GM19467 (cell line): ENCODE measurements around the gene CTRB1.

Source experiments
- ATAC-seq: cut with Tn5 transposase; IDR thresholded peaks from one replicate; pipeline ENCODE4 v1.9.1; 2021; ENCODE audit warnings: mild to moderate bottlenecking, moderate library complexity; ENCODE audit not compliant: unreplicated experiment

The CTRB1 gene

GRCh38 chr16:75252049-75252864, 33.5 kb downstream of the CTRB1 start:
- no peak for ATAC-seq

- ATAC-seq = no peak
Measured at GRCh38 chr16:75252946-75253911, 34.4 kb downstream of the CTRB1 start.

DNA sequence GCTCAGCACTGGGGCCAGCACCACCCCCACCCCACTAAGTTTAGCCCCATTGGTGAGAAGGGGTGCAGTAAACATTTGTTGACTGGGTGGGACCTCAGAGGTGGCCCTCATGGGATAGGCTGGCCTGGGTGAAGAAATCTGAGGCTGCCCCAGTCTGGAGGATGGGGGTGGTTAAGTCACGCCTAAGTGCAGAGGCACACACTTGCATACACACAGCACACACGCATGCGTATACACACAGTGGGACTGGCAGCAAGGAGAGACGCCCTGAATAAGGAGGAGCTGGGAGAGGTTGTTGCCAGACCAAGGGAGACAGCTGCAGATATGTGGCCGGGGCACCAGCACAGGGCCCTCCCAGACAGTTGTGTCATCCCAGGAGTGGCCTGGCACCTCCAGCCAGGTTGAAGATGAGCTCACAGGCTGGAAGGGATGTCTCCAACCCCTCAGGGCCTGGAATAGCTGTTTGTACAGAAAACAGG, 35.6 kb downstream of the CTRB1 start:
- no peak for ATAC-seq

- ATAC-seq = no peak
Measured at GRCh38 chr16:75256059-75256571, 37.3 kb downstream of the CTRB1 start.

- ATAC-seq = no peak
Measured at GRCh38 chr16:75256696-75257343, 38.0 kb downstream of the CTRB1 start.

- no peak for ATAC-seq
Measured at GRCh38 chr16:75257886-75258806, 39.4 kb downstream of the CTRB1 start.

GRCh38 chr16:75258807-75259141, 40.0 kb downstream of the CTRB1 start:
- no peak for ATAC-seq

DNA sequence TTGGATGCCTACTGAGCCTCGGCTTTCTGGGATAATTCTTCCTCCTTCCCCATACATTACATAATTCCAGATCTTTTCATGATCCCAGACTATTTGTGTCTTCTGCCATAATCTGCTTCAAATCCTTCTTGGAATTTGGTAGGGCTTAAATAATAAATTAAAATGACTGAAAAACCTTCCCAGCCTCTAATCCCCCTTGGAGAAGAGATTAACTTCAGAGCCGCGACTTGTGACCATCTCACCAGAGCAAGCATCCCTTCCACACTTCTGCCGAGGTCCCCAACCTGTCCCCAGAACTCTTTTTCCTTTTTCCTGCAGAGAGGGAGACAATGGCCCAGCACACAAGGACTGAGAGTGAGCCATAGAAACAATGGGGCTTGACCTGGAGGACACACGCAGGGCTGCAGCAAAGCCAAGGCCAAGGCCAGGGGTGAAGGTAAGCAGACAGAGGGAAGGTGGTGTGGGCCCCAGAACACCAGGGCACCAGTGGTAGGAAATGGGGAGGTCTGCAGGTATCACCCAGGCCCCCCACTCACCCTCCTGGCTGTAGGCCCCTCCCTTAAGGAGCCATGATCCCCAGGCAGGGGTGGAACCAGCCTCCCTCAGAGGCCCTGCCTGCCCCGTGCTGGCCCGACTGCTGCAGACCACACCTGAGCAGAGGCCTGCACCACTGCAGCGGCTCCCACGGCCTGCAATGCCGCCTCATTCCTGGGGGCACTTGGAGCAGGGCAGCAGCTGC, 42.2 kb downstream of the CTRB1 start:
- no peak for ATAC-seq

GRCh38 chr16:75261590-75262078, 42.8 kb downstream of the CTRB1 start:
- ATAC-seq = no peak

GRCh38 chr16:75262104-75262799, 43.5 kb downstream of the CTRB1 start:
- no peak for ATAC-seq

DNA sequence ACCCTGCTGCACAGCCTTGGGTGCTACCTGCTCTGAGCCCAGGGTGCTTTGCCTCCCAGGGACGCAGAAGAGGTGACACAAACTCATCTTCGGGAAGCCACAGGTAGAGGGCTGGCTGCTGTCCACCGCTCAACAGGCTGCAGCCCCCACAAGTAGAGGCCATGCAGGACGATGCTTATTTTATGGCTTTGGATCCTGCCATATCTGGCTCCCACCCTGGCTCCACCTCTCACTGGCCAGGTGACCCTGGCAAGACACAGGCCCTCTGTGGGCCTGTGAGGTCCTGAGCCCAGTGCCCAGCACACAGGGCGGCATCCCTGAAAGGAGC, 44.0 kb downstream of the CTRB1 start:
- ATAC-seq = no peak

DNA sequence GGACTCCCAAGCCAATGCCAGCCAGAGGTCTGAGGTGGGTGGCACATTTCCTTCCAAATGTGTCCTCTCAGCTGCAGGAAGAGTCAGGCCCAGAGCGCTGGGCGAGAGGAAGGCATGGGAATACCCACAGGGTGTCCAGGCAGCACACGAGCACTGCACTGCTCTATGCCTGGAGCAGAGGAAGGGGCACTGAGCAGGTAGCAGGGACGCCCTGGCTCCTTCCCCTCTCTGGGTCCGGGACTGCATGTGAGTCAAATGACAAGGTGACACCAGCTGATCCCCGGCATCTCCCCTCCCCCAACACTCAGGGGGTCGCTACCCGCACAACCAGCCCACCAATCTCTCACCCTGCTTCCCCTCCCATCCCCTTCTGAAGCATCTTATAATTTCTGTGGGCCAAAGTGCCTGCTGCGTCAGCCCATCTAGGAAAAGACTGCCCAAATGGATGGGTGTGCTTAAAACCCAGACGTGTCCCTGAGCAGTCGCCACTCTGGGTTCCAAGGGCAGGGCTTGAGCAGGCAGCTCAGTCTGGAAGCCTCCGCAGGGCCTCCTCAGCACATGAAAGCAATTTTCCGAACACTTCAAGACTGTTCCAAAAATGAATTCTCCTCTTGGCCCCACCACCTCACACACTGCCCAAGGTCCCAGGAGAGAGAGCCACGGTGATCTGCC, 44.6 kb downstream of the CTRB1 start:
- no peak for ATAC-seq

DNA sequence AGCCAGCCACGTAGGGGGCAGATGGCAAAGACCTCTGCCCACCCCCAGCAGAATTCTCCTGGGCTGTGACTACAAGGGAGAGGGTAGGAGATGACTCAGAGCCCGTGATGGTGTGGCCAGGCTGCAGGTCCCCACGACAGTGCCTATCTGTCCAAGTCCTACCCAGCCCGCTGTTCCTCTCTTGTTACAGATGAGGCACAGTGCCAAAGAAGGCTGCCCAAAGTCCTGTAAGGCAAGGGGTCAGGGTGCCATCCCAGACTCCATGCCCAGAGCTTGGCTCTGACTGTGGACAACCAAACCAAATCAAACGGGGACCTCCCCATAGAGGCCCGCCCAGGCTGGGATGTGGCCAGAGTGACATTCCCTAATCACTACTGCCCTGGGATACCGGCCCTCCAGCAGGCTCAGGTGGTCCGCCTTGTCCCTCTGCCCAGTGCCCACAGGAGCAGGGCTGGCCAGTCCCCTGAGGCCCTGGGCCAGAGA, 45.2 kb downstream of the CTRB1 start:
- no peak for ATAC-seq

- no peak for ATAC-seq
Measured at GRCh38 chr16:75264457-75264998, 45.7 kb downstream of the CTRB1 start.

- ATAC-seq = no peak
Measured at GRCh38 chr16:75264999-75265910, 46.5 kb downstream of the CTRB1 start.

DNA sequence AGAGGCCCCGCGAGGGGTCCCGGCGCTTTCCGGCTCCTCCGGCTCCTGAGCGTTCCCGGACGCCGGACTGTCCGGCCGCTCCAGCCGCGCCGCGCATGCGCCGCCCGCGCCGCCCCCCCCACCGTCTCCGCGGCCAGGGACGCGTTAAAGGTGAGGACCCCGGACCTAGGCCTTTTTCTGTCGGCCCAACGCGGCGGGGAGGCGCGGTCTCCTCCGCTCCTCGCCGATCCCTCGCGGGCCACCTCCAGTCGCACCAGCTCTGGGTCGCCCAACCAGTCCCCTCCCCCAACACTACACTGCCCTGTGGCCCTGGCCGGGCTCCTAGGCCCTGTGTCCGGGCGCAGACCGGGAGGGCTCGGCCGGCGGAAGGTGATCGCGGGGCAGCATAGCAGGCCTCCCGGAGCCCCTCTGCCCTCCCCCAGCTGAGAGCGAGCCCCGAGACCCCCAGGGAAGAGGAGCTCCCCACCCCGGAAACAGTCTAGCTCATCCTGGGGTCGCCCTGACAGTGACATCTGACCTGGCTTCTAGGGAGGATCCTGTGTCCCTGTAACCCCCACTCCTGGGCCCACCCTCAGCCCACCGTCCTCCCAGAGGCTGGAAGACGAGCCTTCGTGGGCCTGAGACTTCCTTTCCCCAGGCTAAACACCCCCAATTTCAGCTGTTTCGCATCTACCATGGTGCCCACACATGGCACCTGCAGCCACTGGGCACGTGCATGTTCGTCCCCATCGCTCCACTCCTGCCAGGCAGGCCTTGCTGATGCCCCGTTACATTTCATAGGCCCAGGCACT, 47.3 kb downstream of the CTRB1 start:
- peak; percentile 64 for ATAC-seq
